Liver (tissue), 9 donors: ENCODE data around the gene STMN1. TPM values are rescaled to one million over a fixed set of nuclear protein-coding genes. Genes with fewer than 3 reads are reported as not detected.

Experiments used
- DNase-seq: peaks from one replicate; pipeline ENCODE4 v3.0.0-alpha.2; 2017; ENCODE audit warnings: low spot score
- H3K27ac ChIP-seq, 2 donors: one replicate each; pipeline ENCODE4 v1.7.0; 2013; ENCODE audit warnings: inconsistent platforms in 2 of 2, low read length in 2 of 2, control low read depth in 1 of 2, low read depth in 1 of 2, mild to moderate bottlenecking in 1 of 2
- H3K27me3 ChIP-seq, 4 donors: one replicate each; pipeline versions ENCODE4 v1.6.1 to v1.7.0; 2013; ENCODE audit warnings: low read length in 3 of 4, inconsistent platforms in 1 of 4, mild to moderate bottlenecking in 1 of 4, moderate library complexity in 1 of 4; ENCODE audit not compliant: control insufficient read depth in 4 of 4, insufficient read depth in 4 of 4
- H3K36me3 ChIP-seq, 4 donors: one replicate each; pipeline versions ENCODE4 v1.6.1 to v1.7.0; 2013; ENCODE audit warnings: low read length in 3 of 4, mild to moderate bottlenecking in 3 of 4, low read depth in 1 of 4, moderate library complexity in 1 of 4; ENCODE audit not compliant: control insufficient read depth in 4 of 4, insufficient read depth in 3 of 4
- H3K4me1 ChIP-seq, 4 donors: one replicate each; pipeline versions ENCODE4 v1.6.1 to v1.7.0; 2013; ENCODE audit warnings: low read length in 3 of 4, mild to moderate bottlenecking in 3 of 4, moderate library complexity in 1 of 4; ENCODE audit not compliant: control insufficient read depth in 4 of 4, insufficient read depth in 4 of 4
- H3K4me3 ChIP-seq, 3 donors: one replicate each; pipeline versions ENCODE4 v1.6.1 to v1.7.0; 2013; ENCODE audit warnings: low read length in 3 of 3, control low read depth in 1 of 3, low read depth in 1 of 3, mild to moderate bottlenecking in 1 of 3
- H3K9ac ChIP-seq, 2 donors: one replicate each; pipeline ENCODE4 v1.7.0; 2013; ENCODE audit warnings: low read length in 2 of 2, mild to moderate bottlenecking in 2 of 2, moderate library complexity in 2 of 2, control low read depth in 1 of 2, low read depth in 1 of 2
- H3K9me3 ChIP-seq, 4 donors: one replicate each; pipeline versions ENCODE4 v1.6.1 to v1.7.0; 2013; ENCODE audit warnings: low read length in 3 of 4; ENCODE audit not compliant: control insufficient read depth in 4 of 4
- EGR1 ChIP-seq, 2 donors: IDR thresholded peaks; 2 replicates each; pipeline ENCODE4 v1.6.1; 2016 to 2018; ENCODE audit warnings: antibody characterized with exemption in 2 of 2, low read depth in 2 of 2
- FOXA1 ChIP-seq: IDR thresholded peaks from 2 replicates; pipeline ENCODE4 v1.6.1; 2016; ENCODE audit warnings: antibody characterized with exemption
- FOXA2 ChIP-seq: IDR thresholded peaks from 2 replicates; pipeline ENCODE4 v1.6.1; 2016; ENCODE audit warnings: antibody characterized with exemption
- GABPA ChIP-seq, 2 donors: IDR thresholded peaks in 1 of 2; conservative IDR thresholded peaks in 1 of 2; 2 replicates each; pipeline ENCODE4 v1.6.1; 2016; ENCODE audit warnings: antibody characterized with exemption in 2 of 2, mild to moderate bottlenecking in 1 of 2, moderate library complexity in 1 of 2
- HNF4A ChIP-seq, 2 donors: conservative IDR thresholded peaks; 2 replicates each; pipeline ENCODE4 v1.6.1; 2016; ENCODE audit warnings: antibody characterized with exemption in 2 of 2, mild to moderate bottlenecking in 2 of 2
- HNF4G ChIP-seq: IDR thresholded peaks from 2 replicates; pipeline ENCODE4 v1.6.1; 2016; ENCODE audit warnings: antibody characterized with exemption
- JUND ChIP-seq, 2 donors: IDR thresholded peaks; 2 replicates each; pipeline ENCODE4 v1.6.1; 2016; ENCODE audit warnings: antibody characterized with exemption in 2 of 2
- NR2F2 ChIP-seq: IDR thresholded peaks from 2 replicates; pipeline ENCODE4 v1.6.1; 2016; ENCODE audit warnings: antibody characterized with exemption
- RAD21 ChIP-seq, 2 donors: IDR thresholded peaks; 2 replicates each; pipeline ENCODE4 v1.6.1; 2016; ENCODE audit warnings: antibody characterized with exemption in 2 of 2, mild to moderate bottlenecking in 2 of 2
- RXRA ChIP-seq, 2 donors: IDR thresholded peaks; 2 replicates each; pipeline ENCODE4 v1.6.1; 2017 to 2018; ENCODE audit warnings: antibody characterized with exemption in 2 of 2, mild to moderate bottlenecking in 1 of 2
- SP1 ChIP-seq: IDR thresholded peaks from 2 replicates; pipeline ENCODE4 v1.6.1; 2018; ENCODE audit warnings: antibody characterized with exemption, mild to moderate bottlenecking
- TAF1 ChIP-seq: conservative IDR thresholded peaks from 2 replicates; pipeline ENCODE4 v1.6.1; 2016; ENCODE audit warnings: antibody characterized with exemption, mild to moderate bottlenecking
- YY1 ChIP-seq: IDR thresholded peaks from 2 replicates; pipeline ENCODE4 v1.6.1; 2016; ENCODE audit warnings: antibody characterized with exemption, mild to moderate bottlenecking
- WGBS: extraction: QIAGEN DNeasy Blood & Tissue Kit; methylation state at CpG from one replicate; pipeline ENCODE4 v1.1.7; 2013; 5-methylcytosine and 5-hydroxymethylcytosine counted together
- polyA plus RNA-seq, 2 donors: library from polyadenylated mRNA; stranded (reverse) in 1 of 2; unstranded in 1 of 2; fragments of 200-250 nt in 1 of 2; fragments of >200 nt in 1 of 2; fragmentation: Nextera tagmentation in 1 of 2; extraction: Ambion mirVana in 1 of 2; gene quantifications; one replicate each; pipeline versions ENCODE4 v1.2.1 to v1.2.3, GENCODE V29; 2013 to 2015
- total RNA-seq, 2 donors: library from RNA; depleted of rRNA; stranded (reverse); fragments of >200 nt; gene quantifications; one replicate each; pipeline ENCODE4 v1.2.3, GENCODE V29; 2014
- TF ChIP-seq, protein P1 (sequence below): IDR thresholded peaks from 2 replicates; pipeline ENCODE4 v1.6.1; 2016; ENCODE audit warnings: antibody characterized with exemption
- TF ChIP-seq, protein P2 (sequence below): IDR thresholded peaks from 2 replicates; pipeline ENCODE4 v1.6.1; 2016; ENCODE audit warnings: antibody characterized with exemption
- TF ChIP-seq, protein P3 (sequence below): IDR thresholded peaks from 2 replicates; pipeline ENCODE4 v1.6.1; 2016; ENCODE audit warnings: antibody characterized with exemption, mild to moderate bottlenecking
- TF ChIP-seq, protein P4 (sequence below): fragments of 150-350 bp; IDR thresholded peaks from 2 replicates; pipeline ENCODE4 v1.5.1; 2017; ENCODE audit warnings: improper control_type of control experiment, low read depth, low read length; ENCODE audit not compliant: missing input control
- TF ChIP-seq, protein P5 (sequence below): IDR thresholded peaks from 2 replicates; pipeline ENCODE4 v1.6.1; 2016; ENCODE audit warnings: antibody characterized with exemption
- donor health status: healthy.
- donor health status: healthy.
- donor health status: healthy.
- donor health status: healthy.
- donor health status: healthy.

The STMN1 gene
- total and polyA plus RNA-seq, 4 donors = 0.75 to 40.1 (median 17.8) TPM

DNA sequence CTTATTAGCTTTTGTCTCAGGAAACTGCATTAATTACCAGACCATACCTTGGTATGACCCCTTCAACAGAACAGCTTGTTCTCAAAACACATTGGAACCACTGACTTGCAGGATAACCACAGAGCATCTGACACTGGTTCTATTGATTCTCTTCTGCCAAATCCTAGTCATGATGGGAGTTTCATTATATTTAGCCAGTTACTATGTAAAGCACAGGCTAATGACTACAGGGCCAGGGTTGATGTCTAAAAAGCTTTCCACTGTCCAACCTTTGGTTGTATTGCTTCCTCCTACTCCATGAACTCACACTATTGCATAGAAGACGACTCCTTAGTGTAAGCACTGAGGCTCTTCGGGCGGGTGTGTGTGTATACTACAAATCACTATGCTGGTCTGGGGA lies 3.8 kb downstream of the STMN1 start:
- no peak for DNase-seq
- TF ChIP-seq FOXA1 (no peak), YY1 (no peak), EGR1 (IDR thresholded peaks at IDR 0.05; ENCODE audit: low read depth in 2 of 2) (no peak), NR2F2 (no peak), JUND (IDR thresholded peaks at IDR 0.05) (no peak), RAD21 (IDR thresholded peaks at IDR 0.05) (no peak), SP1 (no peak), GABPA (IDR thresholded peaks at IDR 0.05 in 1 of 2, conservative IDR thresholded peaks at IDR 0.05 in 1 of 2) (no peak), HNF4G (no peak), TAF1 (no peak), FOXA2 (no peak), RXRA (IDR thresholded peaks at IDR 0.05) (no peak), HNF4A (conservative IDR thresholded peaks at IDR 0.05) (no peak)
- TF ChIP-seq, protein P1, sequence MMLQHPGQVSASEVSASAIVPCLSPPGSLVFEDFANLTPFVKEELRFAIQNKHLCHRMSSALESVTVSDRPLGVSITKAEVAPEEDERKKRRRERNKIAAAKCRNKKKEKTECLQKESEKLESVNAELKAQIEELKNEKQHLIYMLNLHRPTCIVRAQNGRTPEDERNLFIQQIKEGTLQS = no peak
- TF ChIP-seq, protein P2, sequence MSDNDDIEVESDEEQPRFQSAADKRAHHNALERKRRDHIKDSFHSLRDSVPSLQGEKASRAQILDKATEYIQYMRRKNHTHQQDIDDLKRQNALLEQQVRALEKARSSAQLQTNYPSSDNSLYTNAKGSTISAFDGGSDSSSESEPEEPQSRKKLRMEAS = no peak
- TF ChIP-seq, protein P3, sequence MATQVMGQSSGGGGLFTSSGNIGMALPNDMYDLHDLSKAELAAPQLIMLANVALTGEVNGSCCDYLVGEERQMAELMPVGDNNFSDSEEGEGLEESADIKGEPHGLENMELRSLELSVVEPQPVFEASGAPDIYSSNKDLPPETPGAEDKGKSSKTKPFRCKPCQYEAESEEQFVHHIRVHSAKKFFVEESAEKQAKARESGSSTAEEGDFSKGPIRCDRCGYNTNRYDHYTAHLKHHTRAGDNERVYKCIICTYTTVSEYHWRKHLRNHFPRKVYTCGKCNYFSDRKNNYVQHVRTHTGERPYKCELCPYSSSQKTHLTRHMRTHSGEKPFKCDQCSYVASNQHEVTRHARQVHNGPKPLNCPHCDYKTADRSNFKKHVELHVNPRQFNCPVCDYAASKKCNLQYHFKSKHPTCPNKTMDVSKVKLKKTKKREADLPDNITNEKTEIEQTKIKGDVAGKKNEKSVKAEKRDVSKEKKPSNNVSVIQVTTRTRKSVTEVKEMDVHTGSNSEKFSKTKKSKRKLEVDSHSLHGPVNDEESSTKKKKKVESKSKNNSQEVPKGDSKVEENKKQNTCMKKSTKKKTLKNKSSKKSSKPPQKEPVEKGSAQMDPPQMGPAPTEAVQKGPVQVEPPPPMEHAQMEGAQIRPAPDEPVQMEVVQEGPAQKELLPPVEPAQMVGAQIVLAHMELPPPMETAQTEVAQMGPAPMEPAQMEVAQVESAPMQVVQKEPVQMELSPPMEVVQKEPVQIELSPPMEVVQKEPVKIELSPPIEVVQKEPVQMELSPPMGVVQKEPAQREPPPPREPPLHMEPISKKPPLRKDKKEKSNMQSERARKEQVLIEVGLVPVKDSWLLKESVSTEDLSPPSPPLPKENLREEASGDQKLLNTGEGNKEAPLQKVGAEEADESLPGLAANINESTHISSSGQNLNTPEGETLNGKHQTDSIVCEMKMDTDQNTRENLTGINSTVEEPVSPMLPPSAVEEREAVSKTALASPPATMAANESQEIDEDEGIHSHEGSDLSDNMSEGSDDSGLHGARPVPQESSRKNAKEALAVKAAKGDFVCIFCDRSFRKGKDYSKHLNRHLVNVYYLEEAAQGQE = no peak
- TF ChIP-seq, protein P4, sequence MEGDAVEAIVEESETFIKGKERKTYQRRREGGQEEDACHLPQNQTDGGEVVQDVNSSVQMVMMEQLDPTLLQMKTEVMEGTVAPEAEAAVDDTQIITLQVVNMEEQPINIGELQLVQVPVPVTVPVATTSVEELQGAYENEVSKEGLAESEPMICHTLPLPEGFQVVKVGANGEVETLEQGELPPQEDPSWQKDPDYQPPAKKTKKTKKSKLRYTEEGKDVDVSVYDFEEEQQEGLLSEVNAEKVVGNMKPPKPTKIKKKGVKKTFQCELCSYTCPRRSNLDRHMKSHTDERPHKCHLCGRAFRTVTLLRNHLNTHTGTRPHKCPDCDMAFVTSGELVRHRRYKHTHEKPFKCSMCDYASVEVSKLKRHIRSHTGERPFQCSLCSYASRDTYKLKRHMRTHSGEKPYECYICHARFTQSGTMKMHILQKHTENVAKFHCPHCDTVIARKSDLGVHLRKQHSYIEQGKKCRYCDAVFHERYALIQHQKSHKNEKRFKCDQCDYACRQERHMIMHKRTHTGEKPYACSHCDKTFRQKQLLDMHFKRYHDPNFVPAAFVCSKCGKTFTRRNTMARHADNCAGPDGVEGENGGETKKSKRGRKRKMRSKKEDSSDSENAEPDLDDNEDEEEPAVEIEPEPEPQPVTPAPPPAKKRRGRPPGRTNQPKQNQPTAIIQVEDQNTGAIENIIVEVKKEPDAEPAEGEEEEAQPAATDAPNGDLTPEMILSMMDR = no peak
- TF ChIP-seq, protein P5, sequence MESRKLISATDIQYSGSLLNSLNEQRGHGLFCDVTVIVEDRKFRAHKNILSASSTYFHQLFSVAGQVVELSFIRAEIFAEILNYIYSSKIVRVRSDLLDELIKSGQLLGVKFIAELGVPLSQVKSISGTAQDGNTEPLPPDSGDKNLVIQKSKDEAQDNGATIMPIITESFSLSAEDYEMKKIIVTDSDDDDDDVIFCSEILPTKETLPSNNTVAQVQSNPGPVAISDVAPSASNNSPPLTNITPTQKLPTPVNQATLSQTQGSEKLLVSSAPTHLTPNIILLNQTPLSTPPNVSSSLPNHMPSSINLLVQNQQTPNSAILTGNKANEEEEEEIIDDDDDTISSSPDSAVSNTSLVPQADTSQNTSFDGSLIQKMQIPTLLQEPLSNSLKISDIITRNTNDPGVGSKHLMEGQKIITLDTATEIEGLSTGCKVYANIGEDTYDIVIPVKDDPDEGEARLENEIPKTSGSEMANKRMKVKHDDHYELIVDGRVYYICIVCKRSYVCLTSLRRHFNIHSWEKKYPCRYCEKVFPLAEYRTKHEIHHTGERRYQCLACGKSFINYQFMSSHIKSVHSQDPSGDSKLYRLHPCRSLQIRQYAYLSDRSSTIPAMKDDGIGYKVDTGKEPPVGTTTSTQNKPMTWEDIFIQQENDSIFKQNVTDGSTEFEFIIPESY = no peak
- Histone ChIP-seq H3K9me3 (no peaks in the 10 kb centered on the region), H3K4me1 (peaks cover 7 to 21% (median 14%) of the 10 kb centered on the region in 4 donors), H3K4me3 (no peak overlapping the region), H3K9ac (no peak overlapping the region), H3K36me3 (peaks cover 0 to 1% (median 0%) of the 10 kb centered on the region in 4 donors), H3K27me3 (no peaks in the 10 kb centered on the region), H3K27ac (no peak overlapping the region)
- WGBS = 94% methylated on average over 3 of the region's 3 CpGs
